ENCODE data around the gene KRTAP10-4.
"Not testable (repeated sequence)": the region's sequence is repeated elsewhere in the genome, so short reads cannot be mapped to it uniquely, and the experiment has no call there.

KRTAP10-4 gene

DNA sequence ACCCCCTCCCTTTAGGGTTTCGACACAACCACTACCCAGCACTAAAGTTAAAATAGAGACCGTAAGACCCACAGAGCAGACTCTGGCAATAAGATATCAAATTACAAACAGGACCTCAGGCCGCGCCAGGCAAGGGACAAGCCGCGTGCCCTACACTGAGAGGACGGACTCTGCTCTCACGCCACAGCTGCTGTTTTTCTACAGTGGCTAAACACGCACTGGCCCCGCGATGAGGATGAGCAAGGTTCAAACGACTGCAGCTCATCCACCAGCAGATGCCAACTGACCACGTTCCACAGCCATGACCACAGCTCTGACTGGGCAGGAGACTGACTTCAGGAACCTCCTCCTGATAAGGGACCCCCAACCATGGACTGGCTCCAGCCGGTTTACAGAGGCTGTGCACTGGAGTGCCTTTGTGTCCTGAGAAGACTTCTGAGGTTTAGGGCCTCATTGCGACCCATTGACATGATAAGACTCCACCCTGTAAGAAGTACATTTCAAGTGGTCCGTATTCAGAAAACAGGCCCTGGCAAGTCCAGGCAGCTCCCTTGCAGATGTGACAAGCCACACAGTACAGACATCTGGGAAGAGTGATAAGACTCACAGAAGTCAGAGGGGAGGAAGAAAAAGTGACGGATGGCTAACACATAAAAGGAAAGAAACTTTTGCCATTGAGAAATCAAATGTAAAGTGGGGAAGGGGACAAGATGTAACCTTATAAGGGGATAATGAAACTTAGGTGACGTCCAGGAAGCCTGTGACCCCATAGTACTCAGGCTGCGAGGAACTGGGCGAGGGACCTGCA, 20.3 kb downstream of the KRTAP10-4 start:
- no peak for DNase-seq (ENCODE audit: insufficient read length, low spot score)
- FAIRE-seq: no peak

DNA sequence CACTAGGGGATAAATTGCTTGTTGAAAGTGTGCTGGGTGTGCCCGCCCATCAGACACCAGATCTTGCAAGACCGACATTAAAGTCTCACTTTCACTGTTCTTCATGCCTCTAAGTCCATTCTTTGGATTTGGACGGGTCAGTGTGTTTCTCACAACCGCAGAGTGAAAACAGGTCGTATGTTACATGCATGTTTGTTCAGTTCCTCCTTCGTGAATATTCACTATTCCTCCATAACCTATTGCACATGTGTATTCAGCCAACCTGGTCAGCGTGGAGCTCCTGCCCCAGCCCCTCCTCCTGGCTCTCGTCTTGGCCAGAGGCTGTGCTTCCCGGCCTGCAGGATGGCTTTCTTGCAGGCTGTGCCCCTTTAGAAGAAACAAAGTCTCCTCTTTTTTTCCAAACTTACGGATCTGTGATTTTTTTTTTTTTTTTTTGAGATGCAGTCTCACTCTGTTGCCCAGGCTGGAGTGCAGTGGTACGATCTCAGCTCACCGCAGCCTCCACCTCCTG, 20.9 kb downstream of the KRTAP10-4 start:
- no peak for DNase-seq (ENCODE audit: insufficient read length, low spot score)
- TF ChIP-seq PAX5 (IDR thresholded peaks at IDR 0.05; ENCODE audit: insufficient read depth, low read length, severe bottlenecking) (no peak), POU2F2 (IDR thresholded peaks at IDR 0.05; ENCODE audit: low read depth, low read length) (no peak), TAF1 (IDR thresholded peaks at IDR 0.05; ENCODE audit: low read depth, low read length) (no peak), POLR2AphosphoS5 (IDR thresholded peaks at IDR 0.05; ENCODE audit: low read depth, low read length) (no peak), SPI1 (IDR thresholded peaks at IDR 0.05; ENCODE audit: low read depth, low read length) (no peak), POLR2A (IDR thresholded peaks at IDR 0.05; ENCODE audit: low read depth, low read length) (no peak)
- FAIRE-seq: no peak

More for the DNA sequence above, 20.3 kb downstream of the KRTAP10-4 start:
- TF ChIP-seq POLR2A (IDR thresholded peaks at IDR 0.05; ENCODE audit: low read depth, low read length): no peak
- no peak for TF ChIP-seq POU2F2 (IDR thresholded peaks at IDR 0.05; ENCODE audit: low read depth, low read length)
- TF ChIP-seq PAX5 (IDR thresholded peaks at IDR 0.05; ENCODE audit: insufficient read depth, low read length, severe bottlenecking): no peak
- no peak for TF ChIP-seq POLR2AphosphoS5 (IDR thresholded peaks at IDR 0.05; ENCODE audit: low read depth, low read length)
- no peak for TF ChIP-seq TAF1 (IDR thresholded peaks at IDR 0.05; ENCODE audit: low read depth, low read length)

DNA sequence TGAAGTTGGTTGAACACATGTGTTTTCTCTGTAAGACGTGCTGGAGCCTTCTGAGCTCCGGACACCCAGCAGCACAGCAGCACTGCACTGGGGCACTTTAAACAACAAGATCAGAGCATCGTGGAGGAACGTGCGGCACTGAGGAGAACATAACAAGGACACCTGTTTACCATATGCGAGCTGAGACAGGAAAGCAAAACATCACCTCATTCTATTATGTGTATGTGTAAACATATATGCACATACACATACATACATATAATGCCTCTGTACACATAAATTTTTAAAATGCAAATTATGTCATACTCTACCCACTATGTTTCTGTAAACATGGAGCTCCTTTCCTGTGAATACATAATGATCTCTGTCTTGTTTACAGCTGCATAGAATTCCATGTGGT, 22.0 kb downstream of the KRTAP10-4 start:
- no peak for FAIRE-seq

DNA sequence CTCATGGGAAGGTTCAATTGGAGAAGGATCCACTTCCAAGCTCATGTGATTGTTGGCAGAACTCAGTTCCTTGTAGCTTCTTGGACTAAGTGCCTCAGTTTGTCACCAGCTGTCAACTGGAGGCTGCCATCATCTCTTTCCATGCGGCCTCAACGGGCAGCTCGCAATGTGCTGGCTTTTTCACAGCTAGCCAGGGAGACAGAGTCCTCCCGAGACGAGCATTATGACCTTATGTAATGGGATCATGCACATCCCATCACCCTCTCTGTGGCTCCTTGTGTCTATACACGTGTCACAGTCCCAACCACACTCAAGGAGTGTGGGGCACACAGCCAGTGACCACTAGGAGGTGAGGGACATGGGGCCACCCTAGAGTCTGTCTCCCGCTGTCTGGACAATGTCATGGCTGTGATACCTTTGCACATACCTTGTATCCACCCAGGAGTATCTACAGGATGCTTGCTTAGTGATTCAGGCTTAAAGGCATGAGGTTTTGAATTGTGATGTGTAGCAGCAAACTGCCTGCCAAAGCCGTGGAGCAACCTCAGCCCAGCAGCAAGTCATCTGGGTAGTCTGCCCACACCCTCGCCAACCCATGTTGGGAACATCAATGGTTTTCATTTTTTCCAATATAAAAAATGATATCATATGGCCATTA, 22.7 kb downstream of the KRTAP10-4 start:
- no peak for DNase-seq (ENCODE audit: insufficient read length, low spot score)
- no peak for TF ChIP-seq POU2F2 (IDR thresholded peaks at IDR 0.05; ENCODE audit: low read depth, low read length)
- FAIRE-seq: no peak

More for the DNA sequence above, 22.0 kb downstream of the KRTAP10-4 start:
- TF ChIP-seq POU2F2 (IDR thresholded peaks at IDR 0.05; ENCODE audit: low read depth, low read length): no peak
- no peak for TF ChIP-seq POLR2AphosphoS5 (IDR thresholded peaks at IDR 0.05; ENCODE audit: low read depth, low read length)
- TF ChIP-seq TAF1 (IDR thresholded peaks at IDR 0.05; ENCODE audit: low read depth, low read length): no peak
- TF ChIP-seq POLR2A (IDR thresholded peaks at IDR 0.05; ENCODE audit: low read depth, low read length): no peak
- no peak for TF ChIP-seq PAX5 (IDR thresholded peaks at IDR 0.05; ENCODE audit: insufficient read depth, low read length, severe bottlenecking)
- TF ChIP-seq SPI1 (IDR thresholded peaks at IDR 0.05; ENCODE audit: low read depth, low read length): no peak
- no peak for DNase-seq (ENCODE audit: insufficient read length, low spot score)

DNA sequence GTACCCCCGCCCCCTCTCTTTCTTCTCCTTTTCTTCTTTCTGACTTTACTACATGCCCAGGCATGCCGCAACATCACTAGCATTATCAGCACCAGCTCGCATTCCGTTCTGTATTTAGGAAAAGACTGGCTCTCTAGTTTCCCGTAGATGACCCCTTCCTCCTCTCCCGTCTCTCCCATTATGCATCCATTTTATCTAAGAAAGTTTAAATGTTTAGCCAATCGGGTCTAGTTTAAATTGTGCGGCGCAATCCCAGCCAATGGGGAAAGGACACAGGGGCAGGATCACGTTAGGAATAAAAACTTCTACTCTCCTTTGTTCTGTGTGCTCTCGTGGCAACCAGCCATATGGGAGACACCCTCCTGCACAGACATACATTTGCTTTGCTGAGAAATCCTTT, 24.5 kb downstream of the KRTAP10-4 start:
- no peak for FAIRE-seq
- DNase-seq (ENCODE audit: insufficient read length, low spot score): no peak
- TF ChIP-seq PAX5 (IDR thresholded peaks at IDR 0.05; ENCODE audit: insufficient read depth, low read length, severe bottlenecking): no peak
- TF ChIP-seq POLR2AphosphoS5 (IDR thresholded peaks at IDR 0.05; ENCODE audit: low read depth, low read length): no peak
- TF ChIP-seq TAF1 (IDR thresholded peaks at IDR 0.05; ENCODE audit: low read depth, low read length): no peak
- TF ChIP-seq SPI1 (IDR thresholded peaks at IDR 0.05; ENCODE audit: low read depth, low read length): no peak
- TF ChIP-seq POLR2A (IDR thresholded peaks at IDR 0.05; ENCODE audit: low read depth, low read length): no peak

DNA sequence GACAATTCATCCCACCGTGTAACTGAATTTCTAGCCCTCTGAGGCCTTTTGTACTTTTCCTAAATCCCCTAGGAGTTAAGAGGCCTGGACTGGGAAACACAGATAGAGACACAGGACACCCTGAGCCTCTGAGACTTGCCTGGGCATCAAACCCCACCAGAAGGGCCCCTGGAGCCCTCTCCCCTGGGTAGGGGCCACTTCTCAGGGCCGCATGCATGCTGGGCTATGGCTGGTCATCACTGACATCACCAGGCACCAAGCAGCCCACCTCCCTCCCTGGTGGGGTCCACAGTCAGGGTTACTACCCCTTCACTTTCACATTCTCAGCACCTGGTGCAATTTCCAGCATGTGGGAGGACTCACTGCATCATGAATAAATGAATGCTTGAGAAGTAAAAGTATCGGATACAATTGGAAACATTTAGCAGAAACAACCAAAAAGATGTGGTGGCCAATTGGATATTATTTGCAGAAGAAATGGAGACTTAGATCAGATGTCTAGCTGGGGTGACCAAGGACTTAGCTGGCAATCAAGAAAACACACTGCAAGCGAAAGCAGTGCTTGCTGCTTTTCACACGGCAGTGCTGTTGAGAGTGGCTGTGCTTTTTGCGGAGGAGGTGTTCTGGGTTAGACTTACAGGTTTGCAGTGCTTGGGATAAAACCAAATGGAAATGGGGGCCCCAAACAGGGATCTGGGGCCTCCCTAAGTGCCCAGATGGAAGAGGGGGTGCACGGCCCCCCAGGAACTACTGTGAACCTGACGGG, 25.9 kb downstream of the KRTAP10-4 start:
- no peak for TF ChIP-seq POLR2A (IDR thresholded peaks at IDR 0.05; ENCODE audit: low read depth, low read length)
- FAIRE-seq: no peak
- DNase-seq (ENCODE audit: insufficient read length, low spot score): no peak

DNA sequence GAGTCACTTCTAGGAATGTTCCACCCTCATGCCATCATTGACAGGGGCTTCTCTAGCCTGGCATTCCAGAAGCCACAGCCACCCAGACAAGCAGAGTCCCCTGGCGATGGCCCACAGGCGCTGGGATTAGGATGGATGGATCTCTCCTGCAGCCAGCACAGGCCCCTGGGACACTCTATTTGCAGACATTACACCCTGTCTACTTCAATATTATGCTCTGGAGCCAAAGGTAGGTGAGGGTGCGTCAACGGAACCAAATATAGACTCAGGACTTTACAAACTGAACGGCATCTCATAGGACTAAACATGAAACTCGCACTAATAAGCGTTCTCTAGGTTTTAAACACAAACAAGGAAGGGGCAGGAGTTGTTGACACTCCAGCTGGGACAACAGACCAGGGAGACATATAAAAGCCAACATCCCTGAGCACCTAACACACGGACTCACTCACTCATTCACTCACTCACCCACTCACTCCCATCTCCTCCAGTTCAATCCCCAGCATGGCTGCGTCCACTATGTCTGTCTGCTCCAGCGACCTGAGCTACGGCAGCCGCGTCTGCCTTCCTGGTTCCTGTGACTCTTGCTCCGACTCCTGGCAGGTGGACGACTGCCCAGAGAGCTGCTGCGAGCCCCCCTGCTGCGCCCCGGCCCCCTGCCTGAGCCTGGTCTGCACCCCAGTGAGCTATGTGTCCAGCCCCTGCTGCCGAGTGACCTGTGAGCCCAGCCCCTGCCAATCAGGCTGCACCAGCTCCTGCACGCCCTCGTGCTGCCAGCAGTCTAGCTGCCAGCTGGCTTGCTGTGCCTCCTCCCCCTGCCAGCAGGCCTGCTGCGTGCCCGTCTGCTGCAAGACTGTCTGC, 26.8 kb downstream of the KRTAP10-4 start, which contains the start of gene KRTAP10-7:
Gene KRTAP10-7 (plus strand): TSS at position 480 of the 861 bp plus-strand sequence. CDS start 25 bp downstream, at position 505.
- not testable (repeated sequence) for DNase-seq (ENCODE audit: insufficient read length, low spot score); FAIRE-seq

DNA sequence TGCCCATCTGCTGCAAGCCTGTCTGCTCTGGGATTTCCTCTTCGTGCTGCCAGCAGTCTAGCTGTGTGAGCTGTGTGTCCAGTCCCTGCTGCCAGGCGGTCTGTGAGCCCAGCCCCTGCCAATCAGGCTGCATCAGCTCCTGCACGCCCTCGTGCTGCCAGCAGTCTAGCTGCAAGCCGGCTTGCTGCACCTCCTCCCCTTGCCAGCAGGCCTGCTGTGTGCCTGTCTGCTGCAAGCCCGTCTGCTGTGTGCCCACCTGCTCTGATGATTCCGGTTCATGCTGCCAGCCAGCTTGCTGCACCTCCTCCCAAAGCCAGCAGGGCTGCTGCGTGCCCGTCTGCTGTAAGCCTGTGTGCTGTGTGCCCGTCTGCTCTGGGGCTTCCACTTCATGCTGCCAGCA, 27.6 kb downstream of the KRTAP10-4 start:
- FAIRE-seq; DNase-seq (ENCODE audit: insufficient read length, low spot score): not testable (repeated sequence)

DNA sequence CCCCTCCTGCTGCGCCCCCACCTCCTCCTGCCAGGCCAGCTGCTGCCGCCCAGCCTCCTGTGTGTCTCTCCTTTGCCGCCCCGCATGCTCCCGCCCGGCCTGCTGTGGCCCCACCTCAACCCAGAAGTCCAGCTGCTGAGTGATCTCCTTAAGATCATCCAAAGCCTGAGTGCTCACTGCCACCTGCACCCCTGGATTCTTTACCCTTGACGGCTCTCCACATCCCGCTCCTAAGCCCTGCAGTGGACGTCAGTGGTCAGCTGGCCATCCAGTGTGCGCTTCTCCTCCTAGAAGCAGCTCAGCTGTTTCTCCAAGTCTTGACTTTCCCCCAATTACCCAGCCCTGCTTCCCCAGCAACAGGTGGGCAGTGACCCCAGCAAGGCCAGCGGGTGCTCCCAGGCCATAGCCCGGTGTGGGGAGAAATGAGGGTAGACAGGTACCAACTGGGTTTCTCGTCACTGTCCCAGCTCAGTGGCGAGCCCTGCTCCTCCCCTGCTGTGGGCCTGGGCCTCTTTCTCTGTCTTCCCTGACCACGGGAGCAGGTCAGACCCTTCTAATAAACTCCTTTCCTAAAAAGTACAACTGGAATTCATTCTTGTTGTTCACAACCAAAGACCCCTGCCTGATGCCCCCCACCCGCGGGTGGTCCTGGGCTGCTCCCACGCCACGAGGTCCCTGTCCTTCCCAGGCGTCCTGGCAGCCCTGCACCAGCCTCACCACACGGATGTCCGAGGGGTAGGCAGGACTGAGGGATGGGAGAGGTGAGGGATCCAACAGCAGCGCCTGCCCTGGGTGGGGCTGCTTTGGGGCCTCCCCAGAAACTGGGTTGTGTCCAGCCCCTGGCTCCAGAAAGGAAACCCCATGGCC, 28.3 kb downstream of the KRTAP10-4 start:
- FAIRE-seq: no peak

More for the DNA sequence above, 28.3 kb downstream of the KRTAP10-4 start:
- DNase-seq (ENCODE audit: insufficient read length, low spot score): no peak
- TF ChIP-seq POLR2A (IDR thresholded peaks at IDR 0.05; ENCODE audit: low read depth, low read length): no peak
- TF ChIP-seq POLR2AphosphoS5 (IDR thresholded peaks at IDR 0.05; ENCODE audit: low read depth, low read length): no peak
- no peak for TF ChIP-seq TAF1 (IDR thresholded peaks at IDR 0.05; ENCODE audit: low read depth, low read length)
- no peak for TF ChIP-seq SPI1 (IDR thresholded peaks at IDR 0.05; ENCODE audit: low read depth, low read length)
- no peak for TF ChIP-seq POU2F2 (IDR thresholded peaks at IDR 0.05; ENCODE audit: low read depth, low read length)
- TF ChIP-seq PAX5 (IDR thresholded peaks at IDR 0.05; ENCODE audit: insufficient read depth, low read length, severe bottlenecking): no peak

Measured in GM12891 (cell line).